GM13976 (cell line): ENCODE measurements around the gene WIPF2.
"Not testable (repeated sequence)": the region's sequence is repeated elsewhere in the genome, so short reads cannot be mapped to it uniquely, and the experiment has no call there.

Experiments used
- DNase-seq: peaks from one replicate; pipeline ENCODE4 v3.0.0; 2012; ENCODE audit warnings: low spot score
- in situ Hi-C: fragments of 300-500 bp; cut with MboI; formaldehyde crosslinking; loops from one replicate; pipeline ENCODE4 v1.12.0; 2022; ENCODE audit warnings: low sequenced_read_pairs, mixed read lengths, inconsistent platforms; ENCODE audit not compliant: unreplicated experiment
- TF ChIP-seq, protein P1 (sequence below): IDR thresholded peaks from 2 replicates; pipeline ENCODE4 v1.5.1; 2012; ENCODE audit warnings: borderline replicate concordance, mild to moderate bottlenecking; ENCODE audit not compliant: insufficient read depth; ENCODE audit errors: extremely low read depth, missing control alignments, control extremely low read depth

Gene WIPF2

GRCh38 chr17:40295488-40296436, 76.7 kb downstream of the WIPF2 start:
- in situ Hi-C loops, result loop anchor here (10.0 kb wide), 1 partner anchor 239 kb away; no protein-coding TSS in a partner anchor
- TF ChIP-seq, protein P1, sequence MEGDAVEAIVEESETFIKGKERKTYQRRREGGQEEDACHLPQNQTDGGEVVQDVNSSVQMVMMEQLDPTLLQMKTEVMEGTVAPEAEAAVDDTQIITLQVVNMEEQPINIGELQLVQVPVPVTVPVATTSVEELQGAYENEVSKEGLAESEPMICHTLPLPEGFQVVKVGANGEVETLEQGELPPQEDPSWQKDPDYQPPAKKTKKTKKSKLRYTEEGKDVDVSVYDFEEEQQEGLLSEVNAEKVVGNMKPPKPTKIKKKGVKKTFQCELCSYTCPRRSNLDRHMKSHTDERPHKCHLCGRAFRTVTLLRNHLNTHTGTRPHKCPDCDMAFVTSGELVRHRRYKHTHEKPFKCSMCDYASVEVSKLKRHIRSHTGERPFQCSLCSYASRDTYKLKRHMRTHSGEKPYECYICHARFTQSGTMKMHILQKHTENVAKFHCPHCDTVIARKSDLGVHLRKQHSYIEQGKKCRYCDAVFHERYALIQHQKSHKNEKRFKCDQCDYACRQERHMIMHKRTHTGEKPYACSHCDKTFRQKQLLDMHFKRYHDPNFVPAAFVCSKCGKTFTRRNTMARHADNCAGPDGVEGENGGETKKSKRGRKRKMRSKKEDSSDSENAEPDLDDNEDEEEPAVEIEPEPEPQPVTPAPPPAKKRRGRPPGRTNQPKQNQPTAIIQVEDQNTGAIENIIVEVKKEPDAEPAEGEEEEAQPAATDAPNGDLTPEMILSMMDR, result no peak
- DNase-seq, result no peak

- in situ Hi-C loops, result loop anchor here (10.0 kb wide), 1 partner anchor 237 kb away; no protein-coding TSS in a partner anchor
- TF ChIP-seq, protein P1, result no peak
- DNase-seq, result no peak
Measured at GRCh38 chr17:40297511-40297910, 78.4 kb downstream of the WIPF2 start.

DNA sequence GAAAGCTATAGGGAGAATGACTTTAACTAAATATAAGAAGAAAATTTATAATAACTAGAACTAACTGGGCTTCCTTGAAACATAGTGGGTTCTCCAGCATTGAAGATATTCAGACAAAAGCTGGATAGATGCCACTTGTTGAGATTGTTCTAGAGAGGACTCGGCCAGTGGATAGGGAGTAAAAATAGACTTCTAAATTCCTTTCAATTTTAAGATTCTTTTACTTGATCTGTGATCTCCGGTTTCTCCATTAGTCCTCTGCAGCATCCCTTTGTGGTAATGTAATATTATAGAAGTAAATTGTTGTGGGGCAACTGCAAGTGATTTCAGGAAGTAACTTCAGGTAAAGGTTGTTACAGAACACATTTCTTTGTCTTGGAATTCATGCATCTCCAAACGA, 79.6 kb downstream of the WIPF2 start:
- no peak for DNase-seq
- in situ Hi-C loops, result loop anchor here (10.0 kb wide), 1 partner anchor 236 kb away; no protein-coding TSS in a partner anchor
- TF ChIP-seq, protein P1, result no peak

- DNase-seq, result not testable (repeated sequence)
- in situ Hi-C loops, result loop anchor here (10.0 kb wide), 1 partner anchor 236 kb away; no protein-coding TSS in a partner anchor
Measured at GRCh38 chr17:40299159-40299757, 80.2 kb downstream of the WIPF2 start.

DNA sequence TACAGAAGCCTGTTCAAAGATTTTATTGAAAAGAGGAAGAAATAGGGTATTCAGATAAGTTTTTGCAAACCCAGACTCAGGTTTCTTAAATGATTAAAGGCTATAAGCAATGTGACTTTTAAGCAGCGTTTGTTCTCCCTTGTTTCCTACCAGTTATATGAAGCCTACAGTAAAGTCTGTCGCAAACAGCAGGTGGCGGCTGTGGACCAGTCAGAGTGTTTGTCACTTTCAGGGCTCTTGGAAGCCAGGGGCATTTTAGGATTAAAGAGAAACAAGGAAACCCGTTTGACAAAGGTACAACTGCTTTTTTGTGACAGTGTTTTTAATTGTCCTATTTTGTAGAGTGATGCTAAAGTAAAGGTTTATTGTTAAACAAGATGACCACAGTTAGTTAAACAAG, 82.2 kb downstream of the WIPF2 start:
- in situ Hi-C loops, result loop anchor here (5.0 kb wide), 1 partner anchor 51 kb away; no protein-coding TSS in a partner anchor

DNA sequence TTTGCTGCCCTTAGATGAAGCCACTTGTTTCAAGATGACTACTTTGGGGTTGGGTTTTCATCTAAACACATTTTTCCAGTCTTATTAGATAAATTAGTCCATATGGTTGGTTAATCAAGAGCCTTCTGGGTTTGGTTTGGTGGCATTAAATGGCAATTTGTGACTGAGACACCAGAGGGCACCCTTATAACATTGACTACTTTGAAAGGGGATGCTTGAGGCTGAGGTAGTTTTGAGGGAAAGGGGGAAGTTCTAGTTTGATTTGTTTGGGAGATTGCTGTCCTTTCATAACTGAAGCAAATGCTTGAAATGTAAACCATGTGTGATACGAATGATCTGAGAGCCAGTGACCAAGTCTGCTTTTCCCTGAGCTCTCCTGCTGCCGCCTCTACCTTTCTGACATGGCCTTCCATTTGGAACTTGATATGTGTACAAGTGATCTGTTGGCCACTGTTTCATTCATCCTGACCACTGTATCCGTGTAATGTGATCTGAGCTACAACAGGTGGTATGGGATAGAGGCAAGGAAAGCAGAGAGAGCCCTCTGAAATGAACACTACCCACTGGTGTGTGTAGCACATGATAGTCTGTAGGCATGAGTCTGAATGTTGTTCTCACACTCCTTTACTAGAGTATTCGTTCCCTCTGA, 84.0 kb downstream of the WIPF2 start:
- peak; percentile 69 for DNase-seq
- TF ChIP-seq, protein P1, result peak; percentile 63
- in situ Hi-C loops, result loop anchor here (5.0 kb wide), 1 partner anchor 49 kb away; no protein-coding TSS in a partner anchor

More for the DNA sequence above, 82.2 kb downstream of the WIPF2 start:
- no peak for DNase-seq
- TF ChIP-seq, protein P1, result no peak
